Middle frontal gyrus (tissue), 1 donor: ENCODE measurements around the gene TOX2.

Experiments
- DNase-seq: peaks from one replicate; pipeline ENCODE4 v3.0.0-alpha.2; 2015; ENCODE audit warnings: low spot score; ENCODE audit errors: extremely low spot score

TOX2 gene

DNA sequence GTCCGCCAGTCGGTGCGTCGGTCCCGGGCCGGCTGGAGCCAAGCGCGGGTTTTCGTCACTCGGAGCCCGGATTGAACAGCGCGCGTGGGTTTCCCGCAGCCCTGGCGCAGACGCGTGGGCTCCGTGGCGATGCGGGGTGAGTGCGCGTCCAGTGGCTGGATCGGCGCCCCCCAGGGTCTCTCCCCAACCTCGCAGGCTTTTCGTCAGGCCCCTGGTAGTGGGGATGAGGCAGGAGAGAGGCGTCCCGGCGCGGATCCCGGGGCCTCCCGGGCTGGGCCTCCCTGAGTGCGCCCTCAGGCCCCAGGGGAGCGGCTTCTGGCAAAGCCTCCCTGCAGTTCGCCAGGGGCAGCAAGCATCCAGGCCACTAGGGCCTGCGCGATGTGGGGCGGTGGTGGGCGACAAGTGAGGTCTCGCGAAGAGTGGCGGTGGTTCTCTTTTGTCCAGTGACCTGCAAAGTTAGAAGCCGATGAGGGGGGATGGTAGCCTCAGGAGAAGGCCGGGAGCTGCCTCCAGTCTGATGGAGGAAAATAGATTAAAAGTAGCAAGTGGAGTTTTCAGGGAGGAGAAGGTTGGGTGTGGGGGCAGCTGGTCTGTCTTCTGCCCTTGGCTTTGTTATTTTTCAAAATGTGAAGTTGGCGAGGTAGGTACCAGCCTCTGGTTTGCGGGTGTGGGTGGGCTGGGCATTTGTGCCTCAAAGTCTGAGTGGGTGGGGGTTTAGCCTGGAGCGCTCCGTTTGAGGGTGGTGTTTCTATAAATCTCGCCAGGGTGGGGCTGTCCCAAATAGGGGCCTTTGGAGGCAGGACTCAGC is 1.6 kb downstream of the TOX2 start:
- no peak for DNase-seq

DNA sequence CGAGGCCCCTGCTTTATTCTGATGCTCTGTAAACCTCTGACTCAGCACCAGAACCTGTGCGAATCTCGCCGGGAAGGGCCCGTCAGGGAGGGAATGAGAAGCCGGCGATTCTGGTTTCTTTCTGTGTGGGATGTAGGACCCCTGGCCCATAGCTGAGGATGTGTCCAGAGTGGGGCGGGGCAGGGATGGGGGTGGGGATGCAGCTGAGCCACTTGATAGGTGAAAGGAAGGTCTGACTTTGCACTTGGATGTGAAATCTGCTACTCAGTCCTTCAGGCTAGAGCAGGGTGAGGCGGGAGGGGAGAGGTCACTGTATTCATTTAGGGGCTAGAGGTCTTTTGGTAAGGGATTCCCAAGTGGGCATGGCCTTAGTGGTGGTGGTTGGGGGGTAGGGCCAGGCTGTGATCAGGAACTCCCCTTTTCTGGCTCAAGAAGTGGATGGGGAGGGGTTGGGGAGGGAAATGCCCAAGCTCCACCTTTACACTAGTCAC is 2.3 kb downstream of the TOX2 start:
- no peak for DNase-seq

DNA sequence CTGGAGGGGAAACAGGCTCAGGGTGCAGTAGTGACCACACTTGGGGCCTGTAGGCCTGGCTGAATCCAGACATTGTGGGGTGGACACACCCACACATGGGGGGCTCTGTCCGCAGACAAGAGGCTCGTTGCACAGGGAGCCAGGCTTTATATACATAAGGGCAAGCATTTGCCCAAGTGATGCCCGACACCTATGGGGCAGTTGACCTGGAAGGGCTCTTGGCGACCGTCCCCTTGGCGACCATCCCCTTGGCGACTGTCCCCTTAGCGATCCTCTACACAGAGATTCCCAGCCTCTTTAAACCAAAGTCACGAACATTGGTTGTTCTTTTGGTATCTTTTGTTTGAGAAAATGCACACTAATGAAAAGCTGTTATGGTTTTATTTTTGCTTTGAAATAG is 2.7 kb downstream of the TOX2 start:
- no peak for DNase-seq

- no peak for DNase-seq
Measured at GRCh38 chr20:43919686-43920403, 5.2 kb downstream of the TOX2 start.

DNA sequence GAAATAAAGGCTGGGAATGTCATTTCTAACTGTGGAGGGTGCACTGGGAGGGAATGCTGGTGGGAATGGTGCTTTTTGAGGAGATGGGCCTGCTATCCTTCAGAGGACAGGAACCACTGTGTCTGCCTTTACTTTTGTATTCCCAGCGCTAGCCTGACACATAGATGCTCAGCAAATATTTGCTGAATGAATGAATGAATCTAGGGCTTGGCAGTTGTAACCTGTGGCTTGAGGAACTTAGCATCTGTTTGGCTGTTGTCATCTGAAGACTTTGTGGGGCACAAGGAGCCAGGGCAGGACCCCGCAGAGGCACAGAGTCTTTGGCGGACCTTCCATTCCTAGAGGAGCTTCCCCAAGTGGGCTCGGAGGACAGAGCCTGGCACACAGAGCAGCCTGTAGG is 6.1 kb downstream of the TOX2 start:
- DNase-seq: no peak

- DNase-seq: no peak
Measured at GRCh38 chr20:43921227-43921780, 6.7 kb downstream of the TOX2 start.

DNA sequence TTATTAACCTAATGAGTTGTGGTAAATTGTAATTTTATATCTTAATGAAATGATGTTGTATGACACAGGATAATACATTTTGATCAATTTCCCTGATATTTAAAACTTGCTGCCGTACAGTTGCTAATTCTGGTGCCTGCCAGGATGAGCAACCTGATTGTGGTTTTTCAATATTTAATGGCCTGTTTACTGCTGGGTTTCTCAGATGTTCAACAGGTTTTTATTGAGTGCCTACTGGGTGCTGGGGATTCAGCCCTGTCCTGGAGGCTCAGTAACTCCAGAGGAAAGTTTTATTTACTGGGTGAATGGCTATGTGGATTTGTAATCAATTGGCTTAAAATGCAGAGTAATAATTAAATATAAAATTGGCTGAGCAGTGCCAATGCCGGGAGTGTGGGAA is 8.0 kb downstream of the TOX2 start:
- no peak for DNase-seq

DNA sequence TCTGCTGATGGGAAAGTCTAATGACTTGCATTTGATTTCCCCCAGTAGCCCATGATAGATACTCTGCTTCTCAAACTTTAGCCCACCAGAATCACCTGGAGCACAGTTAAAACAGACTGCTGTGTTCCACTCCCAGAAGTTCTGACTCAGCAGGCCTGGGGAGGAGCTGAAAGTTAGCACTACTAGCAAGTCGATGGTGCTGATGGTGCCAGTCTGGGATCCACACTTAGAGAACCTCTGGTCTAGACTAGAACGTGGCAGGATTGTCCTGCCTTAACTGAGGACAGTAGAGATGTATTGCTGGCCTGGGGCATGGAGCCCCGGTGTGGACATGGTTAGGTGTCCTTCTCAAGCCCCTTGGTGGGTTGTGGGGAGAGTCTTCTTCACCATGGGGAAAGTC is 8.7 kb downstream of the TOX2 start:
- DNase-seq: no peak

DNA sequence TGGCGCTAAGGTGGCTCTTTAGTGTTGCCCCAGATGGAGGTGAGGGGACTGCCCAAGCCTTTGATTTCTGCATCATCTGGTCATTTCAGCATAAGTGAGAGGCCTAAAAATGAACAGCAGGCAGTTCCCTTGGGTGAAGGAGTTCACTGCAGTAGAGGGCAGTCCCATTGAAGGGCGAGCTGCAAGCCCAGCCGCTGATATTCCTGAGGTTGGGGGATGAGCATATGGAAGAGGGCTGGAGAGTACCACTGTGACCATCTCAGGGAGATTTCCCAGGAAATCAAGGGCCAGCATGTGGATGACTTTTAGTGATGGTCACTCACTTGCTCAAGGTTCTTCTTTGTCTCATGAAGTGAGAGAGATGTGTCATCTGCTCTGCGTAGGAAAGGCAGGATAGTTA is 9.3 kb downstream of the TOX2 start:
- no peak for DNase-seq

- no peak for DNase-seq
Measured at GRCh38 chr20:43925215-43925614, 10.6 kb downstream of the TOX2 start.

DNA sequence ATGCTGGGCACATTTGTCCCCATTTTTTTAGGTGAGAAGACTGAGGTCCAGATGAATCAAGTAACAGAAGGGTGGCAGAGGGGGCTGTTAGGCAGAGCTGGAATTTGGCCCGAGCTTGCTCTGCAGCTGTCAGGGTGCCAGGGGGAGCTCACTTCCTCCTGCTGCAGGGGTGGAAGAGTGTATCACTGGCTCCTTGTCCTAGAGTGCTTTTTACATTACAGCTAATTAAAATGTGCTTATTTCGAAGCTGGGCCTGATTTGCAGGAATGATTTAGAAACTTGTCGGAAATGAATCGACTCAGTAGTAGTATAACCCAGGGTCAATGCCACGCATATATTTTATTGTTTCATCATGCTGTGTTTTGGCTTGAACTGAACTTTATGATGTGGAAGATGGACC is 11.1 kb downstream of the TOX2 start:
- DNase-seq: no peak

- DNase-seq: no peak
Measured at GRCh38 chr20:43926287-43927050, 11.8 kb downstream of the TOX2 start.

GRCh38 chr20:43931976-43932375 is 17.3 kb downstream of the TOX2 start:
- DNase-seq: no peak

- DNase-seq: no peak
Measured at GRCh38 chr20:43934833-43935232, 20.2 kb downstream of the TOX2 start.

DNA sequence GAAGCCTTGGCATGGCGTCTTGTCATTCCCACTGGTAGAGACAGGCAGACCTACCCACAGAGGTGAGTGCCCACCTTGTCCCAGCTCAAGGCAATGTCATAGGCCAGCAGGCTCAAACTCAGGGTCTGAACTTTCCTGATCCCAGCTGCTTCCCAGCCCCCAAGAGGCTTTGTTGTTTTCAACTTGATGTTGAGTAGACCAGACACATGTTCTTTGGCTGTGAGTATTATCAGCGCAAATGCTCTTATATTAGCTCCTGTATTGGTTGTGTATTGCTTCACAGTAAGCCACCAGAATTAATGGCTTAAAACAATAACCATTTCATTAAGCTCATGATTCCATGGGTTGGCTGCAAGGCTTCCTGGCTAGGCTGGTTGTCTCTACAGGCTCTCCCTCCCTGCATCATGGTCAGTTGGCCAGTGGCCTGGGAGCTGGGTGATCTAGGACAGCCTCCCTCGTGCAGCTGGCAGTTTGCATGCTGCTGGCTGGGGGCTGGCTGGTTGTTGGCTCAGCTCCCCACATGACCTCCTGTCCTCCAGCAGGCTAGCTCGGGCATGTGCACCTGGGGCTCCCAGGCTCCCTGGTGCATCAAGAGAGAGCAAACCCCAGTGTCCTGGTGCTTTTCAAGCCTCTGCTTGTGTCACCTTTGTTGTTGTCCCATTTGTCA is 21.6 kb downstream of the TOX2 start:
- DNase-seq: no peak

GRCh38 chr20:43936805-43937204 is 22.2 kb downstream of the TOX2 start:
- DNase-seq: no peak

DNA sequence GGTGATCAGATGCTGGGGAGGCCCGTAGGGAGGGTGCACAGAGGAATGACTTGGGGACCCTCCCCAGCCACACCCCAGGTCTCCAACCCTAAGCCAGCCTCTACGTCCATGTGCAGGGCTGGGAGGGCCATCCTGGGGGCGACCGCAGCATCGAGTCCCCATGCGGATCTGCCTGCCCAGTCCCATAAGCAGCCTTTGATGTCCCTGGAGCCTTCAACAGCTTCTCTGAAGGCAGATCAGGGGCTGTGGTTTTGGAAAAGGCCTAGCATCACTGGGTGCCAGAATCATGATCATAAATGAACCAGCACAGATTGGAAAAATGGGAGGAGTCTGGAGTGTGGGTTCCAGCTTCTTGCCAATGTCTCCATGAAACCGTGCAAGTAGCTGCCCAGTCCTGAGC is 22.9 kb downstream of the TOX2 start:
- no peak for DNase-seq

DNA sequence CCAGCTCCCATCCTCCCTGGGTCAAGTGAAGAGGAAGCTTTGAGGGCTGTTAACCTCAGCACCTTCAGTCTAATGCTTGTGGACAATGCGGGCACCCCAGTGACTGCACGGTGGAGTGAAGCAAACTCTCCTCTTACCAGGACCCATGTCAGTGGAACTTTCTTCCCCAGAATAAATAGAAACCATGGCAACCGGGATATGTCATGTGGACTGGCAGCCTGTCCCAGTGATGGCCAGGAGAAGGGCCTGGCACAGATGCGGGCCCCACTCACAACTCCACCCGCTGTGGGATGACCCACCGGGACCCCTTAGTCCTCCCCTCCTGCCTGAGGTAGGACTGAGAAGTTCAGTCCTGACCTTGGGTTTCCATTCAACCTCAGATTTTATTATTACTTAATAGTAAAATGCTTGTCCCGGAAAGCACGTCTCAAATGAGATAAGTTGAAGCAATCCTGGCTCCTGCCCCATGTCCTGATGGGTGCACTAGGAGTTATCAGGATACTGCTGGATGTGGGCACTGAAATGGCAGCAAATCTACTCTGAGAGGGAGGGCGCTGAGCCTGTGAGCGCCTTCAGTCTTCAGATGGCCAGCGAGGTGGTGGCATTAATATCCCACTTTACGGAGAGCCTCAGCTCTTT is 23.5 kb downstream of the TOX2 start:
- DNase-seq: no peak

DNA sequence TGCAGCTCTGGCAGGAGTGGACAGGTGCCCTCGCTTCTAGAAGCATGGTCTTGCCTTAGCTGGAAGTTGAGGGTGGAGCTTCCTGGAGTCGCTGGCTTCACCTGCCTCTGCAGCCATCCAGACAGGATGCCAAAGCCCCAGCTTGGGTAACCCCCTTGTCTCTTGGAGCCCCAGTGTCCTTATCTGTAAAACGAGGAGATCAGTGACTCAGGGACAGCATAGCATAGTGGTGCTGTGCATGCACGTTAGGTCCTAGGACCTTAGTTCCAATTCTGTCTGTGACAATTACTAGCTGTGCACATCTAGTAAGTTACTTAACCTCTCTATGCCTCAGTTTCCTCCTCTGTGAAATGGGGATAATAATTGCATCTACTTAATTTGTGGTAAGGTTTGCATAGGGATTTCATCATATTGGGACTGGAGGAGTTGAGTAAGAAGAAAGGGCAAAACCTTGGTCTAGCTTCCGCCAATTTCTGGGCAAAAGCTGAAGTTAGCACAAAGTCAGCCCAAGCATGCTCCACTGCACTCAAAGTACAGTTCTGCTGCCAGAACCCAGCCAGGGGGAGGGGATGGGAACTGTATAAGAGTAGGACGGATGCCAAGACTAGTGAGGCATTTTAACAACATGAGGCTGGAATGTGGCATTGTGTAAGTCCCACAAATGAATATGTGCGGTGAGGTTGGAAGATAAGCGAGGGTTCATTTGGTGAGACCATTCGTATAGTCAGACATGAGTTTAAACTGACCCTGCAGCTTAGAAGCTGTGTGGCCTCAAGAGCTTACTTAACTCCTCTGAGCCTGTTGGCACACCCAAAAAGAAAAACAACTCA is 24.5 kb downstream of the TOX2 start:
- DNase-seq: no peak

- DNase-seq: no peak
Measured at GRCh38 chr20:43939762-43940121, 25.1 kb downstream of the TOX2 start.
